Effector CD8-positive, alpha-beta T cell (primary cell): ENCODE measurements around the gene ARFGAP3.

Experiments used
- DNase-seq: peaks from one replicate; lab custom pipeline; 2025; lab: John Stamatoyannopoulos, UW
- total RNA-seq, 4 experiments: gene quantifications; one replicate each; lab custom pipeline; 2026; lab: John Stamatoyannopoulos, UW

ARFGAP3 gene
- total RNA-seq: 63.4 to 81.0 (median 70.3) reads per million in 4 experiments

GRCh38 chr22:42856865-42857704 is at the start of gene ARFGAP3:
Gene ARFGAP3, minus strand, starts transcription at chr22:42857273. Its CDS starts 91 bp downstream, at chr22:42857182.
- DNase-seq: peak; percentile 87

DNA sequence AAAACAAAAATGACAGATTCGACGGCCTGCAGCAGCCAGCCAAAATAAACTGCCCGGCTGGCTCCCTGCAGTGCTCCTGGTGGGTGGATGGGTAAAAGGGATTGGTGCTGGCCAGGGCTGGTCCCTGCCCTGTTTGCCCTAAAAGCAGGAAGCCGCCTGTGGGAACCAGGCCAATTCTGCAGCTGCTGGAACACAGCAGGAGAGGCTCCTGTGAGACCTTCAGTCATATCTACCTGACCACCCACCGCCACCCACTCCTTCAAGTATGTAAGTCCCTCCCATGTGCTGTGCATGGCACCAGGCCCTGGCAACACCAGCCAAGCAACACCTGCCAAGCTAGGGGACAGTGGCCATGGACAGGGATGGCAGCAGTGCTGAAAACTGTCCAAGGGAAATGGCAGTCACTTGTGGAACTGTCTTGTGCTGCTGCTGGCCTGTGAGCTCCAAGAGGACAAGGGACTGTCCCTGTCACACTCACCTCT is 48.7 kb upstream of the ARFGAP3 start:
- no peak for DNase-seq

DNA sequence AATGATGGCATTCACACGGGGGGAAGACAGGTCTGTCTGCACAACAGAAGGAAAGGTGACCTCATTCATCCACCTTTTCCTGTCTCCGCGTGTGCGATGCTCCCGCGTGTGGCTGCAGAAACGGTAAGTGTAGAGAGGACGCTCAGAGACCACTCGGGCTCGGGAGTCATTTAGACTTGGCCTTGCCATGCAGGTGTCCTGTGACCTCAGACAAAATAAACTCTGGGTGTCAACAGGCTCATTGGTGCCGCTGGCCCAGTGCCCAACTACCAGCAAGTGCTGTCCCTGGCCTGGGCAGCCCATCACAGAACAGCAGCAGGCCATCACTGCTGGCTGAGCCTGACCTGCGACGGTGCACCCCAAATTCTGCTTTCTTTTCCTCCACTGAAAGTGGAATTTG is 48.1 kb upstream of the ARFGAP3 start:
- no peak for DNase-seq

- no peak for DNase-seq
These were observed 47.0 kb upstream of the ARFGAP3 start for GRCh38 chr22:42904050-42904449.

DNA sequence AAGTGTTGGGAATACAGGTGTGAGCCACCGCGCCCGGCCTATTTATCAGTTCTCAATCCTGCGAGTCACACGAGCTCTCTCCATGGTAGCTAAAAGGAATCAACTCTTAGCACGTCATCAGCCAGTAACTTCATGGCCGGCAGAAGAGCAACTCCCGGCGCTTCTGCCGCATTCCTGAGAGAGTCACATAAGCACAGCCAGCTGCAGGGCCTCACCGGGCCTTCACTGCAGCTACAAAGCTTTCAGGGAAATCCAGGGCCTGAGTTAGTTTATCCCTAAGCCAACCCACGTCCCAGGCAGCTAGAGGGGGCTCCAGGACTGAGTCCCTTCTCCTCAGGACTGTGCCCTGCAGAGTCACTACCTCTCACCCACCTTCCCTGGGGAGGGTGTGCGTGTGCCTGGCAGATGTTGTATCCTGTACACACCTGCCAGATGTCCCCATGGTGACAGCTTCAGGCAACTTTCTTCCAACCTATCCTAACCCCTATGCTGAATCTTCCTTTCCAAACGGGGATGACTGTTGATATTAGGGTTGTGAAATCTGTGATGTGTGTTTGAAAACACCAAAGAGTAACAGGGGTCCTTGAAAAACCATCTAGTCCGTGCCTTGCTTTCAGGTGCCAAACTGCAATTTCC is 45.9 kb upstream of the ARFGAP3 start:
- no peak for DNase-seq

DNA sequence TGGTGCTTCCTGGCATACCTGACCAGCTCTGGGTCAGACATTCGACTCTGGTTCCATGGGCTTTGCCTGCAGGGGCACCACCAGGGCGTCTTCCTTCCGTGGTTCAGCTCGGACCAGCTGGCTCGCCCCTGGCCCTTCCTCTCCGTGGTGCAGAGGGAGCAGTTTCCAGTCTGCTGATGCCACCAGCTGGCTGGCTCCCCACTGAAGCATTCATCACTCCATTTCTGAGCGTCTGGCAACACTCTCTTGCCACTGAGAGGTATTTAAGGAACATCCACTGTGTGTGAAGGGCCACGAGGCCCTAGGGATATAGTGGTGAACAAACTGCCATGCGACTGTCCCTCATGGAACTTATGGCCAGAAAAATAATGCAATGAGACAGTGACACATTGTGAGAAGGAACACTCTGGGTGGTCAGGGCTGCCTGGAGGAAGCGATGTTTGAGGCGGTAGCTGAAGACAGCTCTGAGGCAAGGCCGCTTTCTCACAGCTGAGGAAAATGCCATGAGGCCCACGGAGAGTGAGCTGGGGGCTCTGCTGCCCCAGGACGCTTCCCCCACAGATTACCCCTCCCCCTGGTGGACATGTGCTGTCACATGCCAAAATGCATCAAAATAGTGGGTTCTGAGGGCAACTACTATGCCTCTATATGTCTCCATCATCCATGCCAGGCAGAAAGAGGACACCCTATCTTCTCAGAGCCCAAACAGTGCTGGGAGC is 44.9 kb upstream of the ARFGAP3 start:
- no peak for DNase-seq

DNA sequence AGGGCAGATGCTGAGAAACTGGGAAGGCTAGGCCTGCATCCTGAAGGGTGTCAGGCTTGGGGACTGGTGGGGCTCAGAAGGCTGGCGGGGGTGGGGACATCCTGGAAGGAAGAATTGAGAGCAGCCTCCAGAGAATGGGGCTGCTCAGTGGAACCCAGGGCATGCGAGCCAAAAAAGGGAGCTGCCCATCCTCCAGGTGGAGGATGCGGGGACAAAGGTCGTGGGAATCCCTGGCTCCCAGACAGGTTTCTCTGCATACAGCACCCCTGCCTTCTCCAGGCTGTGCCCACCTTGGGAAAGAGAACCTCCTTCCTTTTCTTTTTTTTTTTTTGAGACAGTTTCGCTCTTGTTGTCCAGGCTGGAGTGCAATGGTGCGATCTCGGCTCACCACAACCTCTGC is 40.9 kb upstream of the ARFGAP3 start:
- no peak for DNase-seq

DNA sequence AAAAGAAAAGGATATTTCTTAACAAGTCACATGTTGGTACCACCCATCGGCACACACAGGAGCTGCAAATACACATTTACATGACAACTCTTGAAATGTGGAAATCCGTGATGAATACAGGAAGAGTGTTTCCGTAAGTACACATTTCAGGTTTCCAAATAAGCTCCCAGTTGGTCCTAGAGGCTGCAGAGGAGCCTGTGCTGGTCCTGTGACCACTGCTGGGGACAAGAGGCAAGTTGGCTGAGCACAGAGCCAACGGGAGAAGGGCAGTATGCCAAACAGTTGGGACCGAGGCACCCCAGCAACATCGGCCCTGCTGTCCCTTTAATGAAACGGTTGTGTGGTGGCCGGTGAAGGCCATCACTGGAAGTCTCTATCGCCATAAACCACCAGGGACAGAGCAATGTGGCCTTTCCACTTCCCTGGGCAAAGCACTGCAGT is 38.5 kb upstream of the ARFGAP3 start:
- no peak for DNase-seq

DNA sequence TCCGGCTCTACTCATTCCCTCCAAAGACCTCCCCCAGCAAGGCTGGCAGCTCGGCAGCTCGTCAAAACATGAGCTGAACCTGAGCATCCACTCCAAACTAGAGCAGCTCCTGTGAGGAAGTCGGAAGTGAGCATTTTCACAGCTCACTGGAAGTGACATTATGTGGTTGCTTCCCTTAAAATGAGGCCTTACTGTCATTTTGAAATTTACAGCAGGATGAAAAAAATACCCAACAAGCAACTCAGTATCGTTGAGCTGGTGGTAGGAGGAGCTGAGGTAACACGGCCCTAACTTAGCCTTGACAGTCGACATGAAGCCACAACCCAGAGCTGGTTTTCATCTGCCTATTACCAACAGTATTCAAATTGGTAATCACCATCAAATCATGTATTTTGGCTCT is 38.0 kb upstream of the ARFGAP3 start:
- DNase-seq: no peak

GRCh38 chr22:42893371-42894150 is 36.5 kb upstream of the ARFGAP3 start:
- DNase-seq: no peak

DNA sequence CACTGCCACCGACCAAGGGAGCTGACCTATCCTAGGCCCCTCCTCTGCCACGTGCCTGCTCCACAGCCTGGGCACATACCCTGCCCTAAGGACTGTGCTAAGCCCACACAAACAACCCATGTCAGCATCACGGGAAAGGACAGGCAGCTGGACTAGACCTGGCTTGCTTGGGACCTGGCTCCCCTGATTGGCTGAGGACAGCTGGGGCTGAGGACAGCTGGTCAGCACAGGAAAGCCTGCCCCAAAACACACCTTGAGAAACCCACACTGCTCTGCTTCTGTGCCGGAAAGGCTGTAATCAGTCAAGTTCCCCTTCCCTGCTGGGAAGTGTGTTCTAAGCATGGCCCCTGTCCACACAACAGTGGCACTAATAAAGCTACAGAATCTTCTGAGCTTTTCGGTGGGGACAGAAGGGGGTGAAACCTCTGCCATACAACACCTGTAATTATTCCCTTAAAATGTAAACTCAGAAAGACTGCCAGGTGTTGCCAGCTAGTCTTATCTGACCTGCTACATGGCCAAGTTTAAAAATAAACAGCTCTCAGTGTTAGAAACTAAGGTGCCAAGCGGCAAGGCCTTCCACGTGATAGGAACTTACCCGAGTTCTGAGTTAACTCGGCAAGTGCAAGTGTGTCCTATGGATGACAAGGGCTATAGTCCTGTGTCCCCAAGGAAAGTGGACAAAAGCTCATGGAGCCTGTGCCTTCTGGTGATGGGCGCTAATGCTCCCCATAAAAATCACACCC is 35.7 kb upstream of the ARFGAP3 start:
- no peak for DNase-seq

DNA sequence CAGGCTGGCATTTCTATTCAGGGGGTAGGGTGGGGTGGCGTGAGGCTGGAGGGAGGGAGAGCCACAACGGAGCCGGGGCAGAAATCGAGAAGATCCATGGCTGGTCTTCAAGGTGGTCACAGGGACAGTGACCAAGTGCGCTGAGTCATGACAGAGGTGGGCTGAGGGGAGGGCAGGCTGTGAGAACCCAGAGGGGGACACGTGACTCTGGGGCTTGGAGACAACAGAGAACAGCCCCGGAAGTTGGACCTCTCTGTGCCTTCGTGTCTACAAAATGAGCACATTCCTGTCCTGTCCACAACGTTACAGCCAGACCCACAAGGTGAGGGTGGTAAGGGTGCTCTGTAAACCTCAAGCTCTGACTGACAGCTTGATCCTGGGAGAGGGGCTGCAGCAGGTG is 35.1 kb upstream of the ARFGAP3 start:
- DNase-seq: no peak

DNA sequence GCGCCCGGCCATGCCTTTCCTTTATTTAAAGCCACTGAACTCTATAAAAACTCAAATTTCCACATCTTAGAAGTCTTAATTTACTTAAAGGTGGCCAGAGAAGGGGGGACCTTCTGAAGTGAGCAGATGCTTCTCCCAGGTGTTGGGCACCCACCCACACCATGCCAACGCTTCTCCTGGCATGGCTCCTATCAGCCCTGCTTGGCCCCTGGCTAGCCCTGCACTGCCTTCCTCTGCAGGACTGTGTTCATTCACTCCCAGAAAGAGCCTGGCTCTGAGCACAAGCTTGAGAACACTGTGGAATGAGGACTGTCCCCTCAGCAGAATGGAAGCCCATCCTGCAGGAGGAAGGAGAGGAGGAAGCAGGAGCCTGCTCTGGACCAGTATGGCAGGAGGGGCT is 34.6 kb upstream of the ARFGAP3 start:
- DNase-seq: no peak

- no peak for DNase-seq
These were observed 33.9 kb upstream of the ARFGAP3 start for GRCh38 chr22:42891008-42891407.

DNA sequence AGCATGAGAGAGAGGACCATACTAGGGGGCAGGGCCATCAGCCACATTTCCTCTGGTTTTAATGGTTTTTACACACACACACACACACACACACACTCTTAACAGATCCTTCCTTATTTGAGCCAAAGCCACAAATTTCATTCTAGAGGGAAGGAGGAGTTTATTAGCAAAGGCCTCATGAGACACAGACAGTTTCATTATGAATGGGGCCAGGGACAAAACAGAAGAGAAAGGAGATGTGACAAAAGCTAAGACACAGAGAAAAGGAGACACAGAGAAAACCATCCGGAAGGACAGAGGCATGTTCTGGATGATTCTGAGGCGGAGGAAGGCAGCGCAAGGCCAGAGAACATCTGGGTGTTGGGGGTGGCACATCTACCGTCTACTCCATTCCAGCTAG is 32.2 kb upstream of the ARFGAP3 start:
- DNase-seq: no peak

DNA sequence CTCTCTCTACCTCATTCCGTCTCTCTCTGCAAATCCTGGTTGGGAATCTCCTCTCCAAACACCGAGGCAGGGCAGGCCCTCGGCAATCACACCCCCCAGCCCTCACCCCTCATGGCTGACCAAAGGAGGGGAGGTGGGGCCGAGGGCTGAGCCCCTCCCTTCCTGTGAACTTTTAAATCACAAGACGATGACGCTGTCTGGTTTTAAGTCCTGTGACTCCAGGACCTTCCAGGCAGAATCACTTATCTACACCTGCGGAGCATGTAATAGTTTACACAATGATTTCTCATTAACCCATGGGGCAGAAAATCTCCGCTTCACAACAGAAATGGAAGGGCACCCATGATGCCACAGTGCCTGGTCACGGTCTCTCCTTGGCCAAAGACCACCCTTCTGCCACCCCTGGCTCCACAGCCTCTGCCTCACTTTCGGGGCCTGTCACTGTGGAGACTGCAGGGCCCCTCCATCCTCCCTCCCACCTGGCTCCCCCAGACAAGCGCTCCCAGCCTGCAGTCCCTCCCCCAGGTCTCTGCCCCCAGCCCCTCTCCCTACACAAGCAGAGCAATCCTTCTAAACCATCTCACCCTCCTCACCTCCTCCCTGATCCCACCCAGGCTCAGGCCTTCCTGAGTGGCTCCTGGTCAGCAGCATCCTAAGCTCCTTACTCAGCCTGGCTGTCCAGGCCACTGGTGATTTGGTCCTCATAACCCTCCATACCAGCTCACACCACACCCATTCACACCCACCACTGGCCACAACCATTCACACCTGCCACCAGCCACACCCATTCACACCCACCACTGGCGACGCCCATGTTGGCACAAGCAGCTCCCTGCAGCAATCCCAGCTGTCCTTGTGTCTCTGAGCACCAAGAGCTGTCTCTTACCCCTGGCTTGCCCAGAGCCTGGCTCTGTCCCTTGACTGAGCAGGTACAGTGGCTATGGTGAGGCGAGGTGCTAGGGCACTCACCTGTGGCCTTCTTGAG is 30.7 kb upstream of the ARFGAP3 start:
- no peak for DNase-seq

- DNase-seq: no peak
These were observed 30.0 kb upstream of the ARFGAP3 start for GRCh38 chr22:42887120-42887519.

DNA sequence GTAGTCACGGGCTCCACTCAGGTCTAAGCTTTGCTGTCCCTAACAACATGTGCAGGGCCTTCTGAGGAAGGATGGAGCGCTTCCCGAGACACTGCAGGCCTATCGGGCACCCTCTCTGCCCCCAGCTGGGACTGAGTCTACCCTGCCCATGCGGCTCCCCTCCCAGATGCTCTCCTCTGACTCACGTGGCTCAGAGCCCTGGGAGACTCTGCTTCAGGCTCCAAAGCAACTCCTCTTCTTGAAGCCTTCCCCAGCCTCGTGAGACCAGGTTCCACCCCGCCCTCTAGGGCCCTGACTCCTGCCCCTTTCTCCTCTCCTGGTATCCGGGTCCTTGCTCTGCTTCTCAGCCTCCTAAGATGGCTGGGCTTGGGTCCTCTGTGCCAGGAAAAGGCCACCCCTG is 28.4 kb upstream of the ARFGAP3 start:
- DNase-seq: no peak

GRCh38 chr22:42884616-42885375 is 27.7 kb upstream of the ARFGAP3 start:
- DNase-seq: no peak
